ENCODE data around the gene ARSA. TPM values are rescaled to one million over a fixed set of nuclear protein-coding genes. Genes with fewer than 3 reads are reported as not detected.
A peak's percentile ranks its signal among the peaks of the same experiment; 100 is the strongest.

The ARSA gene
- total and polyA plus RNA-seq, 2 of the 13 experiments (the other 11 are each of a cell fraction or from before 2014, with no cell fraction given) = 9.0 to 11.5 TPM

- TF ChIP-seq ZHX1 (CRISPR knock-in tag; IDR thresholded peaks at IDR 0.05; ENCODE audit: low read depth) (peak; percentile 43; the same call in 1 of the 2 replicates), ISL2 (CRISPR knock-in tag; IDR thresholded peaks at IDR 0.05) (0 out of 2 replicates have a peak, but pooled peaks have one; percentile 7), BORCS8-MEF2B (CRISPR knock-in tag; IDR thresholded peaks at IDR 0.05) (peak; percentile 60; the same call in 1 of the 2 replicates), MAZ (IDR thresholded peaks at IDR 0.05; ENCODE audit: borderline replicate concordance, low read depth, low read length) (no peak), MAZ (CRISPR knock-in tag; IDR thresholded peaks at IDR 0.05; ENCODE audit: low read depth) (0 out of 2 replicates have a peak, but pooled peaks have one; percentile 62), ZNF614 (CRISPR knock-in tag; IDR thresholded peaks at IDR 0.05; ENCODE audit: borderline replicate concordance) (0 out of 2 replicates have a peak, but pooled peaks have one; percentile 3), AGO2 (optimal IDR thresholded peaks at IDR 0.05; ENCODE audit: low read depth, low read length) (peak; percentile 34), NRL (CRISPR knock-in tag; IDR thresholded peaks at IDR 0.05; ENCODE audit: borderline replicate concordance) (no peak; the same call in 1 of the 2 replicates), EED (CRISPR knock-in tag; IDR thresholded peaks at IDR 0.05) (peak; percentile 10; the same call in 1 of the 2 replicates), RAD21 (CRISPR knock-in tag; IDR thresholded peaks at IDR 0.05) (peak; percentile 55), ZNF564 (CRISPR knock-in tag; IDR thresholded peaks at IDR 0.05) (peak; percentile 75; the same call in 1 of the 2 replicates), POGZ (CRISPR knock-in tag; IDR thresholded peaks at IDR 0.05) (no peak), ZBTB34 (CRISPR knock-in tag; IDR thresholded peaks at IDR 0.05) (no peak), HDAC2 (CRISPR knock-in tag; IDR thresholded peaks at IDR 0.05) (peak; percentile 47; the same call in 1 of the 2 replicates), MAX (IDR thresholded peaks at IDR 0.05) (peak; percentile 90), NR2C2 (CRISPR knock-in tag; IDR thresholded peaks at IDR 0.05; ENCODE audit: borderline replicate concordance) (no peak; the same call in 1 of the 2 replicates)
- TF ChIP-seq, protein P1, sequence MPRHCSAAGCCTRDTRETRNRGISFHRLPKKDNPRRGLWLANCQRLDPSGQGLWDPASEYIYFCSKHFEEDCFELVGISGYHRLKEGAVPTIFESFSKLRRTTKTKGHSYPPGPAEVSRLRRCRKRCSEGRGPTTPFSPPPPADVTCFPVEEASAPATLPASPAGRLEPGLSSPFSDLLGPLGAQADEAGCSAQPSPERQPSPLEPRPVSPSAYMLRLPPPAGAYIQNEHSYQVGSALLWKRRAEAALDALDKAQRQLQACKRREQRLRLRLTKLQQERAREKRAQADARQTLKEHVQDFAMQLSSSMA (CRISPR knock-in tag; IDR thresholded peaks at IDR 0.05) = 0 out of 2 replicates have a peak, but pooled peaks have one; percentile 35
- TF ChIP-seq, protein P2, sequence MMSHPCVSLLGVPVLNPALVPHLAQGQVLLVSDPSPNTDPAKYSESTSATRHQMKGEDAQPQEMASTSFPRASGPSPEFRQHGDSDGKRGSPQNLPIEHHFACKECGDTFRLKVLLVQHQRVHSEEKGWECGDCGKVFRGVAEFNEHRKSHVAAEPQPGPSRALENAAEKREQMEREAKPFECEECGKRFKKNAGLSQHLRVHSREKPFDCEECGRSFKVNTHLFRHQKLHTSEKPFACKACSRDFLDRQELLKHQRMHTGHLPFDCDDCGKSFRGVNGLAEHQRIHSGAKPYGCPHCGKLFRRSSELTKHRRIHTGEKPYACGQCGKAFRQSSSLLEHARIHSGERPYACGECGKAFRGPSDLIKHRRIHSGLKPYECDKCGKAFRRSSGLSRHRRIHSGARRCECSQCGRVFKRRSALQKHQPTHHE (CRISPR knock-in tag; IDR thresholded peaks at IDR 0.05; ENCODE audit: borderline replicate concordance) = no peak
- TF ChIP-seq, protein P3, sequence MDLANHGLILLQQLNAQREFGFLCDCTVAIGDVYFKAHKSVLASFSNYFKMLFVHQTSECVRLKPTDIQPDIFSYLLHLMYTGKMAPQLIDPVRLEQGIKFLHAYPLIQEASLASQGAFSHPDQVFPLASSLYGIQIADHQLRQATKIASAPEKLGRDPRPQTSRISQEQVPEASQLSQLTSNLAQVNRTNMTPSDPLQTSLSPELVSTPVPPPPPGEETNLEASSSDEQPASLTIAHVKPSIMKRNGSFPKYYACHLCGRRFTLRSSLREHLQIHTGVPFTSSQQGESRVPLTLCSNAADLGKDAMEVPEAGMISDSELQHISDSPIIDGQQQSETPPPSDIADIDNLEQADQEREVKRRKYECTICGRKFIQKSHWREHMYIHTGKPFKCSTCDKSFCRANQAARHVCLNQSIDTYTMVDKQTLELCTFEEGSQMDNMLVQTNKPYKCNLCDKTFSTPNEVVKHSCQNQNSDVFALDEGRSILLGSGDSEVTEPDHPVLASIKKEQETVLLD (CRISPR knock-in tag; IDR thresholded peaks at IDR 0.05; ENCODE audit: low read depth) = peak; percentile 40; the same call in 1 of the 2 replicates
Observed at GRCh38 chr22:50622723-50623327, 5.1 kb downstream of the ARSA start (continued).

Data from HepG2 (cell line).